ENCODE measurements around the gene RXRG.
"Not testable (repeated sequence)": the region's sequence is repeated elsewhere in the genome, so short reads cannot be mapped to it uniquely, and the experiment has no call there.

RXRG gene

DNA sequence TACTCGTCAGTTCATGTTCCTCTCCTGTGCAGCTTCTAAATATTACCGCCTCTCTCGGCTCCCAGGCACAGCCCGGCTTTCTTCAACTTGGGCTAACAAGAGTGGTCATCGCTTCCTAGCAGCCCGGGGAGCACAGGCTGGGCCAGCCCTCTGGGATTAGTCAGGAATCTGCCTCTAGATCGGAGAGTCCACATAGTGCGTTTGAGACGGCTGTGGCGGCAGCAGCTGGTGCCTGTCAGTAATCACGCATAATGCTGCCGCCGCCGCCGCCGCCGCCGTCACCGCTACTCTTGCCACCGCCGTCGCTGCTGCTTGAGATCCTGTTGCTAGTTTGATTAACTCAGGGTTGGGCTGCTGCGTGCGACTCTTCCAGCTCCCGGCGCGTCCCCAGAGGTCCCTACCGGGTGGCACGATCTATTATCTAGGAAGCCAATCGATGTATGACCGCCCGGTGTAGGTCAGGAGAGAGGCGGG lies at the start of gene RXRG:
Gene RXRG (minus strand): TSS at position 230 of the 474 bp plus-strand sequence. CDS start 233 bp downstream, outside the sequence.
- DNase-seq (ENCODE audit: low read depth) = no peak

DNA sequence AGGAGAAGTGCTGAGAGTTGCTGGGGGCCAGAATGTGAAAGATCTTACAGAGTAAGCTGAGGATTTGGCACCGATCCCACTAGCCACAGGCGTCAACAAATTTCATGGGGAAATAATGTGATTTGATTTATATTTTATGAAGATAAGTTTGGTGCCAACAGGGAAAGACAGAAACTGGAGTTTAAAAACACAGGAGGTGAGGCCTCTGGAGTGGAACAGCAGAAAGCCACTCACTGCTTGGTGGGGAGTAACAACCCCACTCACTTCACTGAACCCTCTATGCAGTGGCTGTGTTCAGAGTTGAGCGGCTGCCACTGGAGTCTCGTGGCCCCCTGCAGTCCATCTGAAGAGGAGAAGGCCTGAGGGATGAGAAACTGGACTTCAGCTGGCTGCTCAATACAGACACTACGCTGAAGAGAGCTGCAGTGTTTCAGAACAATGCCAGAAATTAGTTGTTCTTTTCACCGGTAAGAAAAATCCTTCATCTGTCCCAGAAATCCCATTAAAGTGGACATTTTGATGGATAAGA lies 48.0 kb upstream of the RXRG start:
- no peak for DNase-seq (ENCODE audit: low read depth)

DNA sequence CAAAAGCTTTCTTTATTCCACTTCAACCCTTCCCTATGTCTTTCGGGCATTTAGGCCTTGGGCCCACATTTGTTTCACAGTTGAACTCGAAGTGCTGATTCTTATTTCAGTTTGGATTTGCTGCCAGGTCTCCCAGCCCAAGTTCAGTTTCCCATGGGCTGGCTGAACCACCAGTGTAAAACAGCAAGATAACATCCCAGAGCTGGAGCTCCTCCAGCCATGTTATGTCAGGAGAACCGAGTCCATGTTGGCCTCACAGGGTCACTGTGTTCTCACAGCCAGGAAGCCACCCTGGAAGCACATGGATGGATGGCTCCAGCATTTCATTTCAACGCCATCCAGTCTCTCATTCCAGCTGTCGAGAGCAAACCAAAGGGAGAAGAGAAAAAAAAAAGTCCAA lies 45.2 kb upstream of the RXRG start:
- DNase-seq (ENCODE audit: low read depth) = no peak

DNA sequence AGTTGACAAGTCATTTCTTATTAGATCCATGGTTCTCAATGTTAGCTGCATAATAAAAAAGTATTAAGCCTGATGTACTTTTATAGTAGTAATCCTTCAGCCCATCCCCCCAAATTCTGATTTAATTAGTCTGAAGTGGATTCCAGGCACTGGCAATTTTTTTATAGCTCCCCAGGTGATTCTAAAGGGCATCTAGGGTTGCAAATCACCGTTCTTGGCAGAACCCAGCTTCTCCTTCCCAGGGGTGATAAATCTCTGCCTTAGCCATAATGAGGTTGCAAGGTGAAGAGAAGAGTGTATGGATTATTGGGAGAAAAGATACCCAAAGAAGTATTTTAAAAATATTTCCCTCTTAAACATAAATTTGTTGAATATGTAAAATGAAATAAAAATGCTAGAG lies 43.0 kb upstream of the RXRG start:
- DNase-seq (ENCODE audit: low read depth) = no peak

DNA sequence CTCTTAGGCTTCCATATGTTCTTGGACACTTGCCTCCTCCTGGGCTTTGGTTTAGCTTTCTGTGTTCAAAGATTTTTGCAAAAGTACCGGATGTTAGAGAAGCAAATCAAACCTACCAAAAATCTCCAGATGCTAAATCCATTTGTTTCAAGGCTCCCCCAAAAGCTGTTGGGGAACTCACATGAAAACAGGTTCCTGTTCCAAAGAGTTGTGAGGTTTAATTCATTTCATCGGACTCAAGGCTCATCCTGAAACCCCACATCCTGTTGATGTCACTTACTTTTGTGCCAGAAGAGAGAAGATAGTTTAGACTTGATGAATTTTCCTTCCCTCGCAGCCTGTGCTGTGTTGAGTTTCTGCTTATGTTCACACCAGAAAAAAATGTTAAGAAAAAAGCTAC lies 41.7 kb upstream of the RXRG start:
- DNase-seq (ENCODE audit: low read depth) = no peak

DNA sequence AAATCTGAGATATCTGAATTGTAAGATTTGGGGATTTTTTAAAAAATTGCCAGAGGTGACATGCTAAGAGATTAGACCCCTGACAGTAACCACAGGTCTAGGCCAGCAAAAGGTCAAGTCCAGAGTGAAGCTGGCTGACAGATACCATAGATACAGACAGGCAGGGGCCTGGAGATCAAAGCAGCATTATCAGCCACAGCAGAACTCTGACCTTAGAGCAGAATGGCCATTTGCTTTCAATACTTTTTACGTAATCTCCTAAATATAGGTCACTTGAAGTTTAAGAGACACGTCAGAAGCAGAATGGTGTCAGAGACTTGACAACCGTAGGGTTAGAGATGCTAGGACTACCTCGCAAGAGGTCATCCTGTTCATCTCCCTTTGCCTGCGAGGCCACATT lies 40.8 kb upstream of the RXRG start:
- DNase-seq (ENCODE audit: low read depth) = no peak

DNA sequence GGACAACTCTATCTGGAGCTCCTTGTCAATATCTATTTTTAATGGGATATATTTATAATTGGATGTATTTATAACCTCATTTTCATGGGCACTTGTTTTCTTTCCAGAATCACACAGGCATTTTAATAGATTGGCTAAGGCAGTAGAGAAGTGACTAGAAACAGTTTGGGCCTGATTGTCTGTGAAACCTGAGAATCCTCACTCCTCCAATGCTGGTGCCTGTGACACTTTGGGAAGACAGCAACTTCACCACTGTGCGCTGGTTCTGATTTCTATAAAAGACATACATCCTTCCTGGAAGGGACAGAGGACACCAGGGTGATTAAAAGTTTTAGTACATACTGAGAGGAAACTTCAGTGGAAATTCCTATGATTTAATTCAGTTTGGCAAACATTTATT lies 39.6 kb upstream of the RXRG start:
- no peak for DNase-seq (ENCODE audit: low read depth)

DNA sequence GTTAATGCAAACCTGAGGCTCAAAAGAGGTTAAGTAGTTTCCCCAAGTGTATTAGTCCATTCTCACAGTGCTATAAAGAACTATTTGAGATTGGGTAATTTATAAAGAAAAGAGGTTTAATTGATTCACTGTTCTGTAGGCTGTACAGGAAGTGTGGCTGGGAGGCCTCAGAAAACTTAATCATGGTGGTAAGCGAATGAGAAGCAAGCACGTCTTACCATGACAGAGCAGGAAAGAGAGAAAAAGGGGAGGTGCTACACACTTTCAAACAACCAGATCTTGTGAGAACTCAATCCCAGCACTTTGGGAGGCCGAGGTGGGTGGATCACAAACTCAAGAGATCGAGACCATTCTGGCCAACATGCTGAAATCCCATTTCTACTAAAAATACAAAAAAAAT lies 38.5 kb upstream of the RXRG start:
- DNase-seq (ENCODE audit: low read depth) = no peak

DNA sequence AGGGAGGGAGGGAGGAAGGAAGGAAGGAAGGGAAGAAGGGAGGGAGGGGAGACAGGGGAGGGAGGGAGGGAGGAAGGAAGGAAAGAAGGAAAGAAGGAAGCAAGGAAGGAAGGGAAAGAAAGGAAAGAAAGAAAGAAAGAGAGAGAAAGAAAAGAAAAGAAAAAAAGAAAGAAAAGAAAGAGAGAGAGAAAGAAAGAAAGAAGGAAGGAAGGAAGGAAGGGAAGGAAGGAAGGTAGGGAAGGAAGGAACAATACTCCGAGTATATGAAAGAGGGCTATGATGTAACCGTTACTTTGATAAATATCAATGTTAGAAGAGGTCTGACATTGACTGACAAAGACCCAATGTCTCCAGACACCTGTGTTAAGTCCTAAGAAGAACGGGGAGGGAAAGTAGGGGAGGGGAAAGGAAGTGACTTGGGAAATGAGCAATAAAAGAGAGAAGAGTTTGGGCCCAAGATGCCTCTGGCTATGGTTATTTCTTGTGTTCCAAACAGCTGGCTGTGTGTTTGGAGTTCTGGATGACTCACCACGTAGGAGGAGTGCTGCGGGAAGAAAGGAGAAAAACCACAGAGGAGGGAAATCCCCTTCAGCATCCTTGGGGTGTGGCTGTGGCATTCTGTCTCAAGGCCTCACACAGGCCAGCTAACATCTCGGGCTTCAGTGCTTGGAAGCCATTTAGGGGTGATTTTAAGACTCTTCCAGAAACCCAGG lies 37.0 kb upstream of the RXRG start:
- no peak for DNase-seq (ENCODE audit: low read depth)

DNA sequence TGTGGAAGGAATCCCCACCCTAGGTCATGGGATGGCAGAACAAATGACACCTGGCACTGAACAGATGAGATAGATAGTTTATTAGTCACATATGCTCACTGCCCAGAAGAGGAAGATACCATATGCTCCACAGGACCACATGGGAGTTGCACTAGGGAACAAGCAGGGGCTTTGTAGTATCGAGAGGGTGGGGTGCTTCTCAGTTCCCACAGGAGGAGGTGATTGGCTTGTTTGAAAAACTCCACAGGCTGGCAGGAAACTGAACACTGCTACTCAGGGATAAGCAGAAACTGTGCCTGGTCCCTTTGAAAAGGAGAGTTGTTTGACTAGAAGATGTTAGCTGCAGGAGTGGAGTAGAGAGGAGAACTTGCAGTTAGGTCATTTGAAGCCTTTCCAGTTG lies 31.9 kb upstream of the RXRG start:
- DNase-seq (ENCODE audit: low read depth) = no peak

DNA sequence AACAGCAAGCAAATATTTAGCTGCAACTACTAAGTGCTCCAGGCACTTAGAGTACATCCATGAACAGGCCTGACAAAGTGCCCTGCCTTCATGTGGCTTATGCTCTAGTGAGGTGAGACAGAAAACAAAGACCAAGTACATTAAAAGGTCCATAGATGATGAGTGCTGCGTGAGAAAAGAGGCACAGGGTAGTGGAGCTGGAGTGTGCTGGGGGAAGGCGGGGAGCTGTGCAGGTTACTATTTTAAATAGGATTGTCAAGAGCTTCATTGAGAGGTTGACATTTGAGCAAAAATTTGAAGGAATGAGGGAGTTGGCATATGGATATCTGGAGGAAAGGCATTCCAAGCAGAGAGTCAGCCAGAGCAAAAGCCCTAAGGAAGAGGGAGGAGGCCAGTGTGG lies 29.3 kb upstream of the RXRG start:
- DNase-seq (ENCODE audit: low read depth) = no peak

DNA sequence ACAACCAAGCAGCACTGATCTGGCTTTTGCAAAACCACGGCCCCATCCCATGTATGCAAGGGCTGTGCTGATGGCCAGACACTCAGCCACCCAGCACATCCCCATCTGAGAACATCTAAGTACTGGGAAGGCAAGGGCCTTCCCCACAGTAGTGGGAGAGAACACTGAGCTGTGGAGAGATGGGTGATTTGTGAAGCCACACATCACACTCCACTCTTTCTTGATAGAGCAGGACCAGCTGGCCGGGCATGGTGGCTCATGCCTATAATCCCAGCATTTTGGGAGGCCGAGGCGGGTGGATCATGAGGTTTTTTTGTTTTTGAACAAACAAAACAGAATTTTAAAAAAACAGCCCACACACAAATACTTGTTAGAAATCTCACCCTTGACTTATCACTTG lies 28.2 kb upstream of the RXRG start:
- no peak for DNase-seq (ENCODE audit: low read depth)

DNA sequence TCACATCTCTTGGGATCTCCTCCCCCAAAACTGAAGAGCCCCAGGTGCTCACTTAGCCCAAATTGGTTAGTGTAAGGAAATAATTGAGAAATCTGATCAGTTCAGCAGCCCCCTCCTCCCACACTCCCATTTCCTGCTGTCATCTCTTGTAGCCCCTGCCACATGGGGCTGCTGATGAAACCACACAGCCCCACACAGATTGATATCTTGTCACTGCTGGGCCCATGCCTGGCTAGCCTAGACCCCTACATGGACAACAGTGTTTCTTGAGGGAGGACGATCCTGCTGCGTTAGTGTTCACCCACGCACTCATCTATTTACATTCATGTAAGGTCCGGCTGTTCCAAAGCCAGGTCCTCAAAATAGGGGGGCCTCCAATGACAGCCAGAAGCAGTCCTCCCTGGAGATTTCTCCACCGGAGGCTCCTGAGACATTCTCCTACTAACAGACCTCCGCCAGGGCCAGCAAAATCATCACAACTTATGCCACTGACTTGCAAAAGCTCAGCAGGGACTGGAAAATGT lies 23.9 kb upstream of the RXRG start:
- DNase-seq (ENCODE audit: low read depth) = no peak

DNA sequence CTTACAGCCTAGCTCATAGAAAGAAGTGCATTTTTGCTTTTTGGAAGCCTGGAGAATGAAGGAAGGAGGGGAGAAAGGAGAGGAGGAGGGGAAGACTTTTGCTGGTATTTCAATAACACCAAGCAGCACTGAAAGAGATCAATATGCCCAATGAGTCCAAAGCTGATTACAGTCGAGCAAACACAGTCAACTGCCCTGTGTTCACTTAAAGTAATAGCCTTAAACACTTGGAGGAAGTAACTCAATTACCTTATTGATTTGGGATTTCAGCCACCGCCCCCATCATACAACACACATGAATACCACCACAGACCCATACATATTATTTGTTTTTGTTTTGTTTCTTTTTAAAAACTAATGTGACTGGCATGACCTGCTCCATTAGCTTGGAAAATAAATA lies 23.3 kb upstream of the RXRG start:
- no peak for DNase-seq (ENCODE audit: low read depth)

DNA sequence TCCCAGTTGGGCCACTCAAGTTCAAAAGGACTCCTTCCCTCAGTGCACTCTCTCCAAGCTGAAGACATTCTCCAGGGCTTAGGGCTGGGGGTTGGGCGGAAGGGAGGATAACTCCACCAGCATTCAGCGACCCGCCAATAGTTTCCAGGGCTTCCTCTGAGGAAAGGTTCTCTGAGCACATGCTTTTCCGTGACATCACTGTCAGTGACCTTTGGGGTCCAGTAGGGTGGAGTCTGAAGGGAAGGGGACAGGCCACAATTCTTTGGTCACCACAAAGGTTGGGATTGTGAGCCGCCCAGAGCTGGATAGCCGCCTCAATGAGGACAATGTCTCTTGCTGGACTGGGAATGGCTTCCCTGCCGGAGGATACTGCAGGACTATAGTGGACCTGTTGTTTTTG lies 22.8 kb upstream of the RXRG start:
- no peak for DNase-seq (ENCODE audit: low read depth)

DNA sequence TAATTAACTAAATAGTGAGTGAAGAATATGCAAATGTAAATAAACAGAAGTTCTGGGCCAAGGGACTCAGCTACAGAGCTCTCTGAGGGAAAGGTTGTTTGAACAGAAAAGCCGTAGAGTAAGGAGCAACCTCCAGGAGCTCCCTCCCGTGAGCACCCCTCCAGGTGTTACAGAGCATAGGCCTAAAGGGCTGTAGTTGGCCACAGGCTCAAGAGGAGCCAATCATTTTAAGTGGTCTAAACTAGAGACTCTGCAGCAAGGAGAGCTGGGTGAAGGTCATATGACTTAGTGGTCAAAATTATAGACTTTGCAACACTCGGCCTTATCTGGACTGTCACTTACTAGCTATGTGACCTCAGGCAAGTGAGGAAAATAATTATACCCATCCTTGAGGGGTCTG lies 19.1 kb upstream of the RXRG start:
- DNase-seq (ENCODE audit: low read depth) = no peak

DNA sequence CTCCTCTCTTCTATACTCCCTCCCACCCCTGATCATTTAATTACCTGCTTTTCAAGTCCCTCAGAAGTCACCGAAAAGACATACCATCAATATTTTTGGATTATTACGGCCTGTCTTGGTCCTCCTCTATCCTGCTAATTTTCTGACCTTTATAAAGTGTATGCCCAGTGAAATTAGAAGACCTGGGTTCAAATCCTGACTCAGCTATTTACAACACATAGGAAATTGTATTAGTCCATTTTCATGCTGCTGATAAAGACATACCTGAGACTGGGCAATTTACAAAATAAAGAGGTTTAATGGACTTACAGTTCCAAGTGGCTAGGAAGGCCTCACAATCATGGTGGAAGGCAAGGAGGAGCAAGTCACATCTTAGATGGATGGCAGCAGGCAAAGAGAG lies 14.8 kb upstream of the RXRG start:
- not testable (repeated sequence) for DNase-seq (ENCODE audit: low read depth)

DNA sequence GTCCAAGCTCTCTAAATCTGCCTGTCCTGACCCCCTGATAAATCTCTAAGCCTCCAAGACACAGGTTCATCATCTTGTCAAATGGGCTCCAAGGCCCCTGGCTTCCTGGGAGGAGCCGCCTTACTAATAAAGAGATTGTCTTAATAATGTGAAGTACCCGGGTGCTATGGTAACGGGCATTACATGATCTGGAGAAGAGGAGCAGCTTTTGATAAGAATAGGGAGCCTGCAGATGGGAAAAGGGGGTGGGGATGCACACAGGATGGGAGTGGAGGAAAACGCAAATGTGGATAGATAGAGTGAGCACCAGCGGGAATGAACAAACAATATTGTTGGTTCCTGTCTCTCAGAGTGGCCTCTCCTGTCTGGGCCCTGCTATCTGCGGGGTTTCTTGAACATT lies 11.9 kb upstream of the RXRG start:
- DNase-seq (ENCODE audit: low read depth) = no peak

DNA sequence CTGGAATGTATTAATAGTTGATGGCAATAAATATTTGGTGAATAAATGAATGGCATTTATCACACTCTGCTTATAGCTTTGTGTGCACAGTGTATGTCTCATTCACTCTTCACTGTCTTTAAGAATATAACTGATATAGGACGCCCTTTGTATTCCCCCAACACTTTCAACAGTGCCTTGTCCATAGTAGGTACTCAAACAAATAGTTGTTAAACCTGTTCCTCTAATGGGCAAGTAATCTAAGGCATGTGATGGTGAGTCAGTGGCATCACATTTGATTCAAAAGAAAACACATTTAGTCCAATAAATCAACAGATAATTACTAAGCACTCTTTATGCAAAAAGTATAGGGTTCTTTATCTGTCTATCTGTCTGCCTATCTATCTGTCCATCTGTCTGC lies 11.2 kb upstream of the RXRG start:
- DNase-seq (ENCODE audit: low read depth) = no peak

DNA sequence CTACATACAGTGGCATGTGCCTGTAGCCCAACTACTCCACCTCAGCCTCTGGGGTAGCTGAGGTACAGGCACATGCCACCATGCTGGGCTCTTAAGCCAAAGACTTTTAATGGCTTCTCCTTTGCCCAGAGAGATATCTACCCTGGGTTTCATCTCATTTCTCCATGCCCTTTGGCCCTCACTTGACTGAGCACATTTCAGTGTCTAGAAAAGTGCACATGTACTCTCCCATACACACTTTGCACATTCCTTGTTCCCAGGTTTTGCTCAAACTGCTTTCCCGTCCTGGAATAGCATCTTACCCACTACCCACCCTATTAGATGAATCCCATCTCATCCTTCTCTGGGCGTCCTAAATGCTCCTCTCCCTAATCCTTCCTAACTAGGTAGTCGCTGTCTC lies 10.2 kb upstream of the RXRG start:
- no peak for DNase-seq (ENCODE audit: low read depth)

DNA sequence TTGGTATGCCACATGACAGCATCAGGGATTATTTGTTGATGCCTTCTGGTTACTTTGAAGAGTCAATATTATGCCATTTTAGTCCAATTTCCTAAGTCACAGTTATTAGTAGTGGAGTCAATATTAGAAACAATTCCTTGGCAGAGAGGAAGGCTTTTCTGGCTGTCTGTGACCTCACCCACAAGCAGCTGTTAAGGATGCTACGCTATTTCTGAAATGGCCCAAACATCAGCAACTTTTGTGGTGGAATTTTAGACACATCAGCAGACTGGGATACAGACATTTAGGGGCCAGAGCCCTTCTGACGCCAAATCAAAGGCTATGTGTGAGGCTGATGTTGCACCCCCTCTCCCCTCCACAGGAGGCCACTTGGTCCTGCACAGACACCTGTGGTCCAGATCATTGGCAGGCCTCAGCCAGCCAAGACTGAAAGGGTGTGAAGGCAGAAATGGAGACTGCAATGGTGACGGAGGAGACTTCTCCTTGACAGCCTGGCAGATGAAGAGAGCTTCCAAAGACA lies 9.2 kb upstream of the RXRG start:
- DNase-seq (ENCODE audit: low read depth) = no peak

DNA sequence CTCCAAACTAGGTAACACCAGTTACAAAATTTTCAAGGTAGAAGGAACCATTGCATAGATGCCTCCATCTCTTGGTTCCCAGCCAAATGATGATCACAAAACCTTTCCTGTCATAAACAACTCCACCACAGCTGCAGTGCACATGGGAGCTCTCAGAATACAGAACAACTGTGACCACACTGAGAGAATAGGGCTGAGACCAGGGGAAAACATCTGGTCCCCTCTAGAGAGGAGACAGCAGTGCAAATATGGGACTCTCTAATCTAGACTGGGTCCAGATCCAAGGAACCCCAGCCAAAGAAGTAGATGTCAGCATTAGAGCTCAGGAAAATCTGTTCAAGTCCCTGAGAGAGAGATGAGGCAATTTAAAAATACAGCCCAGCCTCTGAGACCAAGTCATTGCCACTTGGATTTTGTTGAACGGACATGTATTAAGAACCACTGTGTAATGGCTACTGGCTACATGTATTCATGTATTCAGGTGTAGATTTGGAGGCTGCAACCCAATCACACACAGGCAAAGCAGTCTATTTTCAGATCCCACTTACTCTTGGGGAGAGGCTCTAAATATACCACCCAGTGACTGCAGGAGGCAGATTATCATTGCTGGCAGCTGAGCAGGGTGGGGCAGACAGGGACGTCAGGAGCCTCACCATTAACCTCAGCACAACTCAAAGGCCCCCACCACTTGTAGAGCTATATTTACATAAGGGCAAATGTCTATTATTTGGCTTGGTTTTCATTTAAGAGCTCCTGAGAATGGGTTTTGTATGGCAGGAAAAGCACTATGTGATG lies 7.6 kb upstream of the RXRG start:
- no peak for DNase-seq (ENCODE audit: low read depth)

DNA sequence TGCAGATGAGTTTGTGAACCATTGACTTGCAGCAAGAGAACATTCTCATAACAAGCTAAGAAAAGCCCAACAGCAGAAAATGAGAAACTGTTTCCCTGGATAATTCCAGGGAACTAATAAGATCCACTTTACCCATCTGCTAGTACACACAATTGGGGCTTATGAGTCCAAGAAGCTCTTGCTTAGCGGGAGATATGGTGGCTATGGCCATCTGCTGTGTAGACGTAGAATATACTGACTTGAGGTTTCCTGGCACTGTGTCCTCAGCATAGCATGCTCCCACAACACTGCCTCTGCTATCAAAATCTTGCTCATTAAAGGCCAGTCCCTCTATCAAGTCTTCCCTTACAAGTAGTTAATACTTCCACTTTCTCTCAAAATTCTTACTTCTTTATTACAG lies 6.8 kb upstream of the RXRG start:
- no peak for DNase-seq (ENCODE audit: low read depth)
